Pons (tissue), 1 donor: ENCODE results near the gene DUSP5.

Source experiments
- DNase-seq: peaks from one replicate; pipeline ENCODE4 v3.0.0-alpha.2; 2016; ENCODE audit warnings: low spot score

Gene DUSP5

DNA sequence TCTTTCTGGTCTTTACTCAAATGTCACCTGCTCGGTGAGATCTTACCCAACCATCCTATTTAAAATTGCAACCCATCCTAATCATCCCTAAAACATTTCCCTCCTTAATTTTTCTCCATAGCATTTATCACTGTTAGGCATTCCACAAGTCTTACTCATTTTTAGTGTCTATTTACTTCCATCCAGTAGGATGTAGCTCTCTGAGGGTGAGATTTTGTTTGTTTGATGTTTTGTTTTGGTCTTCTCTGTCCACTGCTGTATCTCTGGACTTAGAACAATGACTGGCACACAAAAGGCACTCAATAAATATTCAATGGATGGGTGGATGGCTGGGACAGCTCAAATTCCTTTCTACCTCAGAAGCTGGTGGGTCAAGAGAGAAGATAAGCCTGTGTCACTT is 15.8 kb upstream of the DUSP5 start:
- DNase-seq, result no peak

- DNase-seq, result no peak
These were observed 14.1 kb upstream of the DUSP5 start for GRCh38 chr10:110483633-110484032.

GRCh38 chr10:110485541-110485940 is 12.2 kb upstream of the DUSP5 start:
- no peak for DNase-seq

DNA sequence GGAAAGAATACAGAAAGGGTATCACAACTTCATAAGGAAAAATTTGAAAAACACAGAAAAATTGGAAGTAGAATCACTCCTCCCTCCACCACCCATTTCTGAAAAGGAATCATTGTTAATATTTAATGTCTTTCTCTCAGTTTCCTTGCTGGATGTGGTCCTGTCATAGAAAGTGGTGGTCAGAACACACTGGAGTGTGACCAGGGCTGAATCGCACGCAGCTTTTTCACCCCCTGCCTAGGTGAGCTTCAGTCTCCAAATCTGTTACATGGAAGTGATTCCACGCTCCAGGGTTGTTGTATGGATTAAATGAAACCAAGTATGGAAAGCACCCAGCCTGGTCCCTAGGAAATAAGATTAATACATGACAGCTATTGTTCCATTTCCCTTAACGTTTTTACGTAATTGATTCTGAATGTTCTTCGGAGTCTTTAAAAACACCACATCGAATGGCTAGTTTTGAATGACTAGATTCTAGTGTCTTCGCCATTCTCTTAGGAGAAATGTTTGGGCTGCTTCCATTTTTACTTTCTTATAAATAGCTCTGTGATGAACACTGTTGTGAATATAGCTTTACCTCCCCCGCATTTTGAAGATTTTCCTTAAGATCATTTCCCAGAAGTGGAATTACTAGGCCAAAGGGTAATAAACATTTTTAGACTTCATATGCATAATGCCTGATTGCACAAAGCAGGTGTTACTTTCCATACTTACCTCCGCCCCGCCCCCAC is 10.9 kb upstream of the DUSP5 start:
- no peak for DNase-seq

- DNase-seq, result no peak
These were observed 10.0 kb upstream of the DUSP5 start for GRCh38 chr10:110487411-110488331.

- DNase-seq, result no peak
These were observed 9.4 kb upstream of the DUSP5 start for GRCh38 chr10:110488332-110488681.

DNA sequence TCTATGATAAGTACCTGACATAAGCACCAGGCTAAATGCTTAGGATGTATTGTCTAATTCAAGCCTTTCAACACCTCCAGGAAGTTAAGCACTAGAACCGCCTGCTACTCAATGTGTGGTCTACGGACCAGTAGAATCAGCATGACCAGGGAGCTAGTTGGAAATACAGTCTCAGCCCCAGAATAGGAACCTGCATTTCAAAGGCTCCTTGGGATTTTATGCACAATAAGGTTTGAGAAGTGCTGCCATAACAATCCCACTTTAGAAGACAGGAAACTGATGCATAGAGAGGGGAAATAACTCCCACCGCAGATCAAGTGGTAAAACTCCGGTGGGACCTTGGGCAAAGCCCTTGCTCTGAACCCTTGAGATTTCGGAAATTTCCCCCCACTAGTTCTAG is 8.8 kb upstream of the DUSP5 start:
- no peak for DNase-seq

DNA sequence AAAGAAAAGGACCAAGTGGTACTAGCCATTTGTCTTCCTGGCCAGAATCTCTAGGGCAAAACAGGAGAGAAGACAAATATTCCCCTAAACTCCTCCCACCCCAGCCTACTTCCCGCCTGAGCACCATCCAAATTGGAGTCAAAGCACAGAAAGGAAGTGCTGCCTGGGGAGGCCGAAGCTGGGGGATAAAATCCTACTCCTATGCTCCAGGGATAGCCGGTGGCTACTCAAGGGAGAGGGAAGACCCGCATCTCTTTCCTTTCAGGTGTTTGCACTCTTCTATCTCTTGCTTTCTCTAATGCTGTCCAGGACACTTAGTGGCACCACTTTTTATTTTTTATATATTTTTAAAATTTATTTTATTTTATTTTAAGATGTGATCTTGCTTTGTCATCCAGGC is 7.1 kb upstream of the DUSP5 start:
- no peak for DNase-seq

GRCh38 chr10:110491346-110491745 is 6.4 kb upstream of the DUSP5 start:
- no peak for DNase-seq

- no peak for DNase-seq
These were observed 5.5 kb upstream of the DUSP5 start for GRCh38 chr10:110492069-110492822.

GRCh38 chr10:110493832-110494426 is 3.8 kb upstream of the DUSP5 start:
- DNase-seq, result no peak

- no peak for DNase-seq
These were observed 3.2 kb upstream of the DUSP5 start for GRCh38 chr10:110494532-110494931.

DNA sequence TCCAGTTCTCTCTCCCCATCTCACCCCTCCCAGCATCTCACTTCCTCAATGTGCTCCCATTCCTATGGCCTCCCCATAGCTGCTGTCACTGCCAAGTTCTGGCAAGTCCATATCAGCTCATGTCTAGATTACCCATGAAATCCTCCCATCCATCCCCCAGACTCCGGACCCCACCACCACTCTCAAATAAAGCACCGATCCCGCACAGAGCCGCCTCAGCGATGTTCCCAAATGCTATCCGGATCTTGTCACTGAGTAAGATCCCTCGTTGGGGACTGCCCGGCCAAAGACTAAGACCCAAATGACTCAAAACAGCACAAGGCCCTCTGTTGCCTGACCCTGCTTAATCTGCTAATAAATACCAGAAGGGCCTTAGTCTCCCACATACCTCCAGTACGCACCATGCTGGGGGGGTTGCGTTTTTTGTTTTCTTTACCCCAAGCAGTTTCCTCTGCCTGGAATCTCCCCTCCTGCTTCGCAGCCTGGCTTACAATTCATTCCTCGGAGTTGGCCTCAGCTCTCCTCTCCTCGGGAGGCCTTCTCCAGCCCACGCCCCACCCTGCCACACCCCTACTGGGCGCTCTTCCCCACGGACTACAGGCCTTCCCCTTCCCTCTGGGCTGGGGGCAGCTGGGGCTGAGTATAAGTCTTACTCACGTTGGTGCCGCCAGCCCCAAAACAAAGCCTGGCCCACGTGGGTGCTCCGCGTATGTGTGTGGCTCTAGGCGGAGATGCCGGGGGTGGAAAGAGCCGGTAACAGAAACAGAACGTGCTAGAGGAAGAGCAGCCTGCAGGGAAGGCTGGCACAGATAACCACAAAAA is 1.8 kb upstream of the DUSP5 start:
- DNase-seq, result no peak

GRCh38 chr10:110496553-110497437 is 912 bp upstream of the DUSP5 start:
- DNase-seq, result no peak

- DNase-seq, result no peak
These were observed 627 bp downstream of the DUSP5 start for GRCh38 chr10:110498087-110498981.

GRCh38 chr10:110498982-110499795 is 1.5 kb downstream of the DUSP5 start:
- DNase-seq, result no peak

GRCh38 chr10:110499796-110500514 is 2.2 kb downstream of the DUSP5 start:
- DNase-seq, result no peak

GRCh38 chr10:110500515-110500905 is 2.8 kb downstream of the DUSP5 start:
- no peak for DNase-seq
